Neural cell (in vitro differentiated cells): ENCODE results near the gene RORC. TPM values are rescaled to one million over a fixed set of nuclear protein-coding genes. Genes with fewer than 3 reads are reported as not detected.

ENCODE experiments used
- H2AFZ ChIP-seq: fragments of 200-600, 300-800 bp; sonication (generic), shearing (Covaris generic); 2 replicates; pipeline ENCODE4 v1.6.0; 2014; ENCODE audit warnings: low read depth, mild to moderate bottlenecking, antibody characterized with exemption, low read length, moderate library complexity
- H3F3A ChIP-seq: fragments of 200-600 bp; shearing (Covaris generic); 2 replicates; pipeline ENCODE4 v1.6.1; 2016; ENCODE audit warnings: mild to moderate bottlenecking, moderate library complexity, mixed read lengths, antibody characterized with exemption, low read length; ENCODE audit not compliant: insufficient read depth, poor library complexity, severe bottlenecking
- H3K27ac ChIP-seq: fragments of 200-600, 300-800 bp; sonication (generic), shearing (Covaris generic); 2 replicates; pipeline ENCODE4 v1.5.1; 2014; ENCODE audit warnings: mild to moderate bottlenecking, low read length, moderate library complexity
- H3K27me3 ChIP-seq: fragments of 300-800, 200-600 bp; sonication (generic), shearing (Covaris generic); 2 replicates; pipeline ENCODE4 v1.6.0; 2014; ENCODE audit warnings: mild to moderate bottlenecking, low read depth, low read length, moderate library complexity; ENCODE audit not compliant: insufficient read depth
- H3K36me3 ChIP-seq: fragments of 300-800, 200-600 bp; sonication (generic), shearing (Covaris generic); 2 replicates; pipeline ENCODE4 v1.5.1; 2014; ENCODE audit warnings: mild to moderate bottlenecking, antibody characterized with exemption, low read length, moderate library complexity; ENCODE audit not compliant: insufficient read depth
- H3K4me2 ChIP-seq: fragments of 300-800, 200-600 bp; sonication (generic), shearing (Covaris generic); 2 replicates; pipeline ENCODE4 v1.6.0; 2014; ENCODE audit warnings: mild to moderate bottlenecking, low read length
- H3K4me3 ChIP-seq: fragments of 300-800, 200-600 bp; sonication (generic), shearing (Covaris generic); 2 replicates; pipeline ENCODE4 v1.5.1; 2014; ENCODE audit warnings: mild to moderate bottlenecking, low read length, moderate library complexity
- H3K79me2 ChIP-seq: fragments of 200-600 bp; shearing (Covaris generic); replicated peaks from 2 replicates; pipeline ENCODE4 v1.6.0; 2014; ENCODE audit warnings: mild to moderate bottlenecking, low read length, moderate library complexity; ENCODE audit not compliant: insufficient read depth
- H3K9ac ChIP-seq: fragments of 300-800, 200-600 bp; sonication (generic), shearing (Covaris generic); 2 replicates; pipeline ENCODE4 v1.6.1; 2016; ENCODE audit warnings: mild to moderate bottlenecking, low read length, mixed read lengths
- H3K9me2 ChIP-seq: fragments of 200-600 bp; shearing (Covaris generic); 2 replicates; pipeline ENCODE4 v1.6.1; 2016; ENCODE audit warnings: mild to moderate bottlenecking, low read length, mixed read lengths; ENCODE audit not compliant: insufficient read depth
- H3K9me3 ChIP-seq: fragments of 200-600, 300-800 bp; sonication (generic), shearing (Covaris generic); 2 replicates; pipeline ENCODE4 v1.6.1; 2016; ENCODE audit warnings: mild to moderate bottlenecking, mixed run types, low read length, moderate library complexity, mixed read lengths
- H4K20me1 ChIP-seq: fragments of 200-600 bp; shearing (Covaris generic); 2 replicates; pipeline ENCODE4 v1.6.1; 2016; ENCODE audit warnings: mild to moderate bottlenecking, mixed run types; ENCODE audit not compliant: insufficient read depth
- CTCF ChIP-seq: fragments of 450-650 bp; IDR thresholded peaks from 2 replicates; pipeline ENCODE4 v1.5.1; 2014; ENCODE audit warnings: antibody characterized with exemption, mild to moderate bottlenecking, moderate library complexity; ENCODE audit not compliant: poor library complexity, severe bottlenecking
- EP300 ChIP-seq: fragments of 450-650 bp; conservative IDR thresholded peaks from 2 replicates; pipeline ENCODE4 v1.6.1; 2014; ENCODE audit warnings: antibody characterized with exemption, mild to moderate bottlenecking, moderate library complexity; ENCODE audit not compliant: poor library complexity, severe bottlenecking
- EZH2 ChIP-seq: fragments of 200-600, 300-800 bp; shearing (Covaris generic), sonication (generic); IDR thresholded peaks from 2 replicates; pipeline ENCODE4 v1.6.1; 2014; ENCODE audit warnings: antibody characterized with exemption, low read length, borderline replicate concordance, mild to moderate bottlenecking; ENCODE audit not compliant: insufficient read depth, poor library complexity, severe bottlenecking
- MXI1 ChIP-seq: fragments of 450-650 bp; conservative IDR thresholded peaks from 2 replicates; pipeline ENCODE4 v1.6.1; 2014; ENCODE audit warnings: antibody characterized with exemption, mild to moderate bottlenecking; ENCODE audit not compliant: poor library complexity, severe bottlenecking
- POLR2AphosphoS5 ChIP-seq: IDR thresholded peaks from 2 replicates; pipeline ENCODE4 v1.6.1; 2012
- RAD21 ChIP-seq: fragments of 450-650 bp; conservative IDR thresholded peaks from 2 replicates; pipeline ENCODE4 v1.6.1; 2014; ENCODE audit warnings: antibody characterized with exemption, mild to moderate bottlenecking, moderate library complexity
- REST ChIP-seq: IDR thresholded peaks from 2 replicates; pipeline ENCODE4 v1.6.1; 2012; ENCODE audit warnings: borderline replicate concordance
- SMC3 ChIP-seq: fragments of 450-650 bp; conservative IDR thresholded peaks from 2 replicates; pipeline ENCODE4 v1.6.1; 2014; ENCODE audit warnings: antibody characterized with exemption, mild to moderate bottlenecking, moderate library complexity; ENCODE audit not compliant: poor library complexity
- TAF1 ChIP-seq: IDR thresholded peaks from 2 replicates; pipeline ENCODE4 v1.6.1; 2012; ENCODE audit warnings: low read depth
- polyA plus RNA-seq: library from polyadenylated mRNA; depleted of rRNA; stranded (reverse); fragments of >200 nt; gene quantifications from 2 replicates; pipeline ENCODE4 v1.2.3, GENCODE V29; 2014

Gene RORC
- polyA plus RNA-seq, 1 donor from 2014 or later, result 0.45 TPM

- Histone ChIP-seq H3K4me2 (no peak overlapping the region), H3K4me3 (no peak overlapping the region), H3F3A (no peaks in the 10 kb centered on the region), H3K27me3 (no peaks in the 10 kb centered on the region), H4K20me1 (no peaks in the 10 kb centered on the region), H3K27ac (no peak overlapping the region), H3K9me3 (no peaks in the 10 kb centered on the region), H3K36me3 (no peaks in the 10 kb centered on the region), H3K9ac (no peak overlapping the region), H2AFZ (no peak overlapping the region), H3K9me2 (no peaks in the 10 kb centered on the region), H3K79me2 (no peaks in the 10 kb centered on the region)
- TF ChIP-seq POLR2AphosphoS5, result no peak
- TF ChIP-seq EP300, result no peak
- TF ChIP-seq TAF1, result no peak
- no peak for TF ChIP-seq CTCF
- no peak for TF ChIP-seq RAD21
- no peak for TF ChIP-seq REST
- no peak for TF ChIP-seq MXI1
- no peak for TF ChIP-seq SMC3
- TF ChIP-seq EZH2, result no peak
These were observed 20.3 kb upstream of the RORC start for GRCh38 chr1:151851886-151852285.

GRCh38 chr1:151849871-151850270 is 18.3 kb upstream of the RORC start:
- no peak overlapping the region for H3K4me2 ChIP-seq
- H3F3A ChIP-seq, result no peaks in the 10 kb centered on the region
- no peaks in the 10 kb centered on the region for H3K36me3 ChIP-seq

GRCh38 chr1:151849126-151849525 is 17.5 kb upstream of the RORC start:
- Histone ChIP-seq H3K4me2 (no peak overlapping the region), H3K27me3 (no peaks in the 10 kb centered on the region), H3K4me3 (no peak overlapping the region), H3K9ac (no peak overlapping the region), H3K27ac (no peak overlapping the region), H3K9me2 (no peaks in the 10 kb centered on the region), H3F3A (no peaks in the 10 kb centered on the region), H3K9me3 (no peaks in the 10 kb centered on the region), H3K36me3 (no peaks in the 10 kb centered on the region), H2AFZ (no peak overlapping the region), H4K20me1 (no peaks in the 10 kb centered on the region), H3K79me2 (no peaks in the 10 kb centered on the region)
- TF ChIP-seq POLR2AphosphoS5 (no peak), MXI1 (no peak), EP300 (no peak), RAD21 (no peak), CTCF (no peak), SMC3 (no peak), TAF1 (no peak)

More at GRCh38 chr1:151849871-151850270, 18.3 kb upstream of the RORC start:
- no peak overlapping the region for H2AFZ ChIP-seq
- no peak overlapping the region for H3K9ac ChIP-seq
- H3K27ac ChIP-seq, result no peak overlapping the region
- no peaks in the 10 kb centered on the region for H3K79me2 ChIP-seq
- no peaks in the 10 kb centered on the region for H4K20me1 ChIP-seq
- H3K27me3 ChIP-seq, result no peaks in the 10 kb centered on the region
- no peaks in the 10 kb centered on the region for H3K9me2 ChIP-seq
- no peak overlapping the region for H3K4me3 ChIP-seq
- no peak for TF ChIP-seq SMC3
- no peaks in the 10 kb centered on the region for H3K9me3 ChIP-seq
